Dedifferentiated amniotic fluid mesenchymal stem cell (primary cell): ENCODE measurements around the gene EMC1.
"Not testable (repeated sequence)": the region's sequence is repeated elsewhere in the genome, so short reads cannot be mapped to it uniquely, and the experiment has no call there.

Experiments used
- DNase-seq: peaks from one replicate; pipeline ENCODE4 v3.0.0-alpha.2; 2016; ENCODE audit errors: extremely low spot score

EMC1 gene

GRCh38 chr1:19216585-19216984, 34.7 kb downstream of the EMC1 start:
- not testable (repeated sequence) for DNase-seq

- DNase-seq, result no peak
Measured at GRCh38 chr1:19213580-19213979, 37.7 kb downstream of the EMC1 start.

GRCh38 chr1:19212167-19212566, 39.2 kb downstream of the EMC1 start:
- no peak for DNase-seq

GRCh38 chr1:19210772-19211549, 40.4 kb downstream of the EMC1 start:
- DNase-seq, result no peak

- DNase-seq, result peak; percentile 83
Measured at GRCh38 chr1:19209990-19210771, 41.1 kb downstream of the EMC1 start, which contains the start of gene UBR4. TSS of gene UBR4 (minus strand) at chr1:19210266. CDS start at chr1:19210248, 18 bp downstream.

- DNase-seq, result no peak
Measured at GRCh38 chr1:19209439-19209989, 41.8 kb downstream of the EMC1 start.

- DNase-seq, result peak; percentile 56
Measured at GRCh38 chr1:19208710-19209438, 42.5 kb downstream of the EMC1 start.

GRCh38 chr1:19206947-19207346, 44.4 kb downstream of the EMC1 start:
- no peak for DNase-seq

- no peak for DNase-seq
Measured at GRCh38 chr1:19205845-19206244, 45.5 kb downstream of the EMC1 start.

GRCh38 chr1:19205403-19205802, 45.9 kb downstream of the EMC1 start:
- no peak for DNase-seq

GRCh38 chr1:19204446-19205266, 46.7 kb downstream of the EMC1 start:
- no peak for DNase-seq

GRCh38 chr1:19203440-19203839, 47.9 kb downstream of the EMC1 start:
- no peak for DNase-seq

- DNase-seq, result no peak
Measured at GRCh38 chr1:19202396-19202795, 48.9 kb downstream of the EMC1 start.

GRCh38 chr1:19199969-19200604, 51.2 kb downstream of the EMC1 start:
- no peak for DNase-seq

- no peak for DNase-seq
Measured at GRCh38 chr1:19199329-19199968, 51.9 kb downstream of the EMC1 start.

- no peak for DNase-seq
Measured at GRCh38 chr1:19198820-19199219, 52.5 kb downstream of the EMC1 start.

- no peak for DNase-seq
Measured at GRCh38 chr1:19197845-19198244, 53.5 kb downstream of the EMC1 start.

GRCh38 chr1:19196331-19196730, 55.0 kb downstream of the EMC1 start:
- DNase-seq, result no peak

GRCh38 chr1:19193004-19193403, 58.3 kb downstream of the EMC1 start:
- no peak for DNase-seq

- no peak for DNase-seq
Measured at GRCh38 chr1:19191811-19192210, 59.5 kb downstream of the EMC1 start.
